ENCODE results near the gene IL37.

GRCh38 chr2:112957511-112957910, 46.5 kb downstream of the IL37 start:
- no peak for TF ChIP-seq CTCF (IDR thresholded peaks at IDR 0.05)
- no peak for TF ChIP-seq POLR2A (IDR thresholded peaks at IDR 0.05)

All from adrenal gland (tissue), 5 donors.